ENCODE results near the gene NAGLU.
"Not testable (repeated sequence)": the region's sequence is repeated elsewhere in the genome, so short reads cannot be mapped to it uniquely, and the experiment has no call there.

NAGLU gene

GRCh38 chr17:42535155-42536047 is 640 bp upstream of the NAGLU start:
- 45% methylated on average over 25 of the region's 26 CpGs for WGBS (ENCODE audit: insufficient coverage)
- Histone ChIP-seq H3K4me1 (ENCODE audit: control extremely low read depth in 1 of 4, control insufficient read depth in 4 of 4, insufficient read depth in 4 of 4, low read length in 3 of 4) (peaks cover 2 to 44% (median 36%) of the 10 kb centered on the region in 4 experiments), H3K4me3 (ENCODE audit: control insufficient read depth in 1 of 7, extremely low read depth in 1 of 7, insufficient read depth in 4 of 7, low read depth in 2 of 7, low read length in 6 of 7) (peak overlapping the region; percentile 70 to 81 (median 72)), H3K27ac (ENCODE audit: insufficient read depth in 1 of 2, low read depth in 1 of 2, low read length in 2 of 2, poor library complexity in 1 of 2, severe bottlenecking in 2 of 2) (peak overlapping the region; percentile 34 to 73), H3K9me3 (ENCODE audit: control extremely low read depth in 1 of 5, control insufficient read depth in 4 of 5, insufficient read depth in 2 of 5, low read depth in 1 of 5, low read length in 4 of 5) (no peaks in the 10 kb centered on the region), H3K27me3 (replicated peaks in 2 of 5; ENCODE audit: control insufficient read depth in 4 of 5, insufficient read depth in 5 of 5, low read length in 4 of 5) (no peaks in the 10 kb centered on the region), H3K36me3 (ENCODE audit: control insufficient read depth in 4 of 4, insufficient read depth in 4 of 4, low read length in 3 of 4) (peaks cover 0 to 20% (median 11%) of the 10 kb centered on the region in 4 experiments)
- DNase-seq = peak in 1 of 3 donors; percentile 50
- CTCF ChIA-PET = interaction anchor here (1.1 to 3.1 kb wide), 4 partner anchors 13 to 214 kb away, joined by 3 to 11 read pairs (median 5); no protein-coding TSS in a partner anchor
- POLR2A ChIA-PET = interaction anchor here (0.8 to 1.4 kb wide), 3 partner anchors 8 to 42 kb away, joined by 3 to 4 read pairs (median 4); partner anchors contain the start of gene PSMC3IP

DNA sequence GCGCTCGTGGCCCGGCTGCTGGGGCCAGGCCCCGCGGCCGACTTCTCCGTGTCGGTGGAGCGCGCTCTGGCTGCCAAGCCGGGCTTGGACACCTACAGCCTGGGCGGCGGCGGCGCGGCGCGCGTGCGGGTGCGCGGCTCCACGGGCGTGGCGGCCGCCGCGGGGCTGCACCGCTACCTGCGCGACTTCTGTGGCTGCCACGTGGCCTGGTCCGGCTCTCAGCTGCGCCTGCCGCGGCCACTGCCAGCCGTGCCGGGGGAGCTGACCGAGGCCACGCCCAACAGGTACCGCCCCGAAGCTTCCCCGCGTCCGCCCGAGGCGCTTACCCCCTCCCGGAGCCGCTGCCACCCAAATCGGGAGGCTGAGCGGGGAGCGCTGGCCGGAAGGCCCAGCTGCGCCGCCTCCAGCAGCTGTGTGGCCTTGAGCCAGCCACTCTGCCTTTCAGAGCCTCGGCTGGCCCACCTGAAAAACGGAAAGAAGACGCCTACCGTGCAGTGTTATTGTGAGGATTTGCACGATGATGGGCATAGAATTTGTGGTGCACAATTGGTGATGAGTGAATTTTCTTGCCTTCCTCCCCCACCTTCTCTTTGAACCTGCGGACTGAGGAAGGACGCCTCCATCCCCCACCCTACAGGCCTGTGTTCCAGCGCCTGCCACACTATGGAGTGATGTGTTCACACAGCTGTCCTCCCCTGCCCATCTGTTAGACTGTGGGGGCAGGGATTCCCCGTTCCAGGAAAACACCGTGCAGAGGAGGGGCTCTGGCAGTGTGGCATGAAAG is 523 bp downstream of the NAGLU start:
- ChIA-PET POLR2A (interaction anchor here (0.9 to 1.4 kb wide), 3 partner anchors 9 to 216 kb away, joined by 4 read pairs; partner anchors contain the start of gene PSMC3IP), CTCF (interaction anchor here (1.2 to 3.1 kb wide), 3 partner anchors 12 to 134 kb away, joined by 3 to 11 read pairs (median 3); no protein-coding TSS in a partner anchor)
- Histone ChIP-seq H3K9me3 (ENCODE audit: control extremely low read depth in 1 of 5, control insufficient read depth in 4 of 5, insufficient read depth in 2 of 5, low read depth in 1 of 5, low read length in 4 of 5) (no peaks in the 10 kb centered on the region), H3K27me3 (replicated peaks in 2 of 5; ENCODE audit: control insufficient read depth in 4 of 5, insufficient read depth in 5 of 5, low read length in 4 of 5) (no peaks in the 10 kb centered on the region), H3K27ac (ENCODE audit: insufficient read depth in 1 of 2, low read depth in 1 of 2, low read length in 2 of 2, poor library complexity in 1 of 2, severe bottlenecking in 2 of 2) (peak overlapping the region in 1 of 2 experiments; percentile 70), H3K4me3 (ENCODE audit: control insufficient read depth in 1 of 7, extremely low read depth in 1 of 7, insufficient read depth in 4 of 7, low read depth in 2 of 7, low read length in 6 of 7) (peak overlapping the region; percentile 70 to 81 (median 72)), H3K36me3 (ENCODE audit: control insufficient read depth in 4 of 4, insufficient read depth in 4 of 4, low read length in 3 of 4) (peaks cover 0 to 31% (median 19%) of the 10 kb centered on the region in 4 experiments), H3K4me1 (ENCODE audit: control extremely low read depth in 1 of 4, control insufficient read depth in 4 of 4, insufficient read depth in 4 of 4, low read length in 3 of 4) (peaks cover 2 to 33% (median 25%) of the 10 kb centered on the region in 4 experiments)
- 0% methylated on average over 56 of the region's 65 CpGs for WGBS (ENCODE audit: insufficient coverage)
- peak in 2 of 3 donors; percentile 54 to 60 for DNase-seq

DNA sequence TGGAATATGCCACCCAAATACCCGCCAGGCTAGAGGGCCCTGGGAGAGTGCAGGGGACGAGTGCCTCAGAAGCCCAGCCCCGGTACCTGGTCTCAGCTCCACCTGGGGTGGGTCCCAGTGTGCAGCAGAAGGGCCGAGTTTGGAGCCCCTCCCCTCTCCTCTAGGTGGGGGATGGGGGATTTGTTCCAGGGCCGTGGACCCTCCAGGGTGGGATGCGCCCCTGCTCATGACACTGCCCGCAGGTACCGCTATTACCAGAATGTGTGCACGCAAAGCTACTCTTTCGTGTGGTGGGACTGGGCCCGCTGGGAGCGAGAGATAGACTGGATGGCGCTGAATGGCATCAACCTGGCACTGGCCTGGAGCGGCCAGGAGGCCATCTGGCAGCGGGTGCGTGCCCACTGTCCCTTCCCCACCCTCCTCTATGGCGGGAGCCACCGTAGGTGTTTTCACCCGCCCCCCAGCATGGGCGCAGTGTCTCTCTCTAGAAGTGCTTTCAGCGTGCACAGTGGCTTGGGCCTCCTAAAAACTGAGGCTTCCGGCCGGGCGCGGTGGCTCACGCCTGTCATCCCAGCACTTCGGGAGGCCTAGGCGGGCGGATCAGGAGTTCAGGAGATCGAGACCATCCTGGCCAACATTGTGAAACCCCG is 1.2 kb downstream of the NAGLU start:
- Histone ChIP-seq H3K4me3 (ENCODE audit: control insufficient read depth in 1 of 7, extremely low read depth in 1 of 7, insufficient read depth in 4 of 7, low read depth in 2 of 7, low read length in 6 of 7) (peak overlapping the region; percentile 70 to 81 (median 72)), H3K36me3 (ENCODE audit: control insufficient read depth in 4 of 4, insufficient read depth in 4 of 4, low read length in 3 of 4) (peaks cover 0 to 34% (median 24%) of the 10 kb centered on the region in 4 experiments), H3K27ac (ENCODE audit: insufficient read depth in 1 of 2, low read depth in 1 of 2, low read length in 2 of 2, poor library complexity in 1 of 2, severe bottlenecking in 2 of 2) (peak overlapping the region in 1 of 2 experiments; percentile 70), H3K9me3 (ENCODE audit: control extremely low read depth in 1 of 5, control insufficient read depth in 4 of 5, insufficient read depth in 2 of 5, low read depth in 1 of 5, low read length in 4 of 5) (no peaks in the 10 kb centered on the region), H3K27me3 (replicated peaks in 2 of 5; ENCODE audit: control insufficient read depth in 4 of 5, insufficient read depth in 5 of 5, low read length in 4 of 5) (no peaks in the 10 kb centered on the region), H3K4me1 (ENCODE audit: control extremely low read depth in 1 of 4, control insufficient read depth in 4 of 4, insufficient read depth in 4 of 4, low read length in 3 of 4) (peaks cover 0 to 27% (median 20%) of the 10 kb centered on the region in 4 experiments)
- CTCF ChIA-PET = interaction anchor here (3.1 kb wide), 1 partner anchor 11 kb away, joined by 11 read pairs; no protein-coding TSS in a partner anchor
- no peak for DNase-seq
- POLR2A ChIA-PET = interaction anchor here (0.6 kb wide), 1 partner anchor 22 kb away, joined by 3 read pairs; no protein-coding TSS in a partner anchor
- WGBS (ENCODE audit: insufficient coverage) = 95% methylated on average over 28 of the region's 31 CpGs

DNA sequence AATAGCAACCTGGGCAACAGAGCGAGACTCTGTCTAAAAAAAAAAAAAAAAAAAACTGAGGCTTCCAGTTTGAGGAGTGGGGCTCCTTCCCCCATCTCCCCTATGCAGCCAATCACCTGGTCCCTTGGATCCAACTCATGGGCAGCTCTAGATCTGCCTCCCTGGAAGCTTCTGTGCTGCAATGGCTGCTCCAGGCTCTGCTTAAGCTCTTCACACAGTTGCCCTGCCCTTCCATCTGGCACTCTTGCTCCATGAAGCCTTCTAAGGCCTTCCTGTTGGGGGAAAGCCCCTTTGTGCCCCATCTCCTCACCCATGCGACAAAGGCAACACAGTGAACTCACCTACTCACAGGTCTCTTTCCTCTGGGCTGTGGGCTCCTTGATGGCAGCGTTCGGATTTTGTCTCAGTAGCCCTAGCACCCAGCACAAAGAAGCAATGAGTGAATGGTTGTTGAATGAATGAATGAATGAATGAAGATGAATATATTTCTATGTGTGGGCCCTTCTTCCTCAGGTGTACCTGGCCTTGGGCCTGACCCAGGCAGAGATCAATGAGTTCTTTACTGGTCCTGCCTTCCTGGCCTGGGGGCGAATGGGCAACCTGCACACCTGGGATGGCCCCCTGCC is 1.9 kb downstream of the NAGLU start:
- WGBS (ENCODE audit: insufficient coverage) = no CpG with 5 or more reads among the region's 5 CpGs
- ChIA-PET POLR2A (interaction anchor here (0.6 kb wide), 2 partner anchors 21 to 78 kb away, joined by 3 read pairs; no protein-coding TSS in a partner anchor), CTCF (interaction anchor here (1.3 to 3.1 kb wide), 3 partner anchors 11 to 344 kb away, joined by 3 to 11 read pairs (median 4); partner anchors contain the start of gene GHDC)
- DNase-seq = no peak
- Histone ChIP-seq H3K4me3 (ENCODE audit: control insufficient read depth in 1 of 7, extremely low read depth in 1 of 7, insufficient read depth in 4 of 7, low read depth in 2 of 7, low read length in 6 of 7) (no peak overlapping the region), H3K27me3 (replicated peaks in 2 of 5; ENCODE audit: control insufficient read depth in 4 of 5, insufficient read depth in 5 of 5, low read length in 4 of 5) (no peaks in the 10 kb centered on the region), H3K4me1 (ENCODE audit: control extremely low read depth in 1 of 4, control insufficient read depth in 4 of 4, insufficient read depth in 4 of 4, low read length in 3 of 4) (peaks cover 0 to 27% (median 20%) of the 10 kb centered on the region in 4 experiments), H3K27ac (ENCODE audit: insufficient read depth in 1 of 2, low read depth in 1 of 2, low read length in 2 of 2, poor library complexity in 1 of 2, severe bottlenecking in 2 of 2) (no peak overlapping the region), H3K9me3 (ENCODE audit: control extremely low read depth in 1 of 5, control insufficient read depth in 4 of 5, insufficient read depth in 2 of 5, low read depth in 1 of 5, low read length in 4 of 5) (no peaks in the 10 kb centered on the region), H3K36me3 (ENCODE audit: control insufficient read depth in 4 of 4, insufficient read depth in 4 of 4, low read length in 3 of 4) (peaks cover 0 to 41% (median 29%) of the 10 kb centered on the region in 4 experiments)

DNA sequence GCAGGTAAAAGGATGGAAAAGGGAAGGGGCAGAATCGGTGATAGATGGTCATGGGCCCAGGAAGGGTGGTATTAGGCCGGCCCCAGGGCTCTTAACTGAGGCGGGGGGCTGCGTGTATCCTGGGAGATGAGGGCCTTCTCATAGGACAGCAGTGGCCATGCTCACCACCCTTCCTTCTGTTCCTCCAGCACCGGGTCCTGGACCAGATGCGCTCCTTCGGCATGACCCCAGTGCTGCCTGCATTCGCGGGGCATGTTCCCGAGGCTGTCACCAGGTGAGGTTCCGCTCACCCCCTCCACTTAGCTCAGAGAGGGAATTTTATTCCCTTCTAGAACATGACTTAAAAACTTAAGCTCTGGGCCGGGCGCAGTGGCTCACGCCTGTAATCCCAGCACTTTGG is 2.4 kb downstream of the NAGLU start:
- Histone ChIP-seq H3K27me3 (replicated peaks in 2 of 5; ENCODE audit: control insufficient read depth in 4 of 5, insufficient read depth in 5 of 5, low read length in 4 of 5) (no peaks in the 10 kb centered on the region), H3K36me3 (ENCODE audit: control insufficient read depth in 4 of 4, insufficient read depth in 4 of 4, low read length in 3 of 4) (peaks cover 0 to 46% (median 34%) of the 10 kb centered on the region in 4 experiments), H3K4me1 (ENCODE audit: control extremely low read depth in 1 of 4, control insufficient read depth in 4 of 4, insufficient read depth in 4 of 4, low read length in 3 of 4) (peaks cover 0 to 27% (median 20%) of the 10 kb centered on the region in 4 experiments), H3K27ac (ENCODE audit: insufficient read depth in 1 of 2, low read depth in 1 of 2, low read length in 2 of 2, poor library complexity in 1 of 2, severe bottlenecking in 2 of 2) (no peak overlapping the region), H3K4me3 (ENCODE audit: control insufficient read depth in 1 of 7, extremely low read depth in 1 of 7, insufficient read depth in 4 of 7, low read depth in 2 of 7, low read length in 6 of 7) (no peak overlapping the region), H3K9me3 (ENCODE audit: control extremely low read depth in 1 of 5, control insufficient read depth in 4 of 5, insufficient read depth in 2 of 5, low read depth in 1 of 5, low read length in 4 of 5) (no peaks in the 10 kb centered on the region)
- CTCF ChIA-PET = interaction anchor here (1.3 to 3.1 kb wide), 3 partner anchors 10 to 344 kb away, joined by 3 to 11 read pairs (median 4); partner anchors contain the start of gene GHDC
- 97% methylated on average over 8 of the region's 14 CpGs for WGBS (ENCODE audit: insufficient coverage)
- no peak for DNase-seq
- POLR2A ChIA-PET = interaction anchor here (0.6 kb wide), 1 partner anchor 79 kb away, joined by 3 read pairs; no protein-coding TSS in a partner anchor

DNA sequence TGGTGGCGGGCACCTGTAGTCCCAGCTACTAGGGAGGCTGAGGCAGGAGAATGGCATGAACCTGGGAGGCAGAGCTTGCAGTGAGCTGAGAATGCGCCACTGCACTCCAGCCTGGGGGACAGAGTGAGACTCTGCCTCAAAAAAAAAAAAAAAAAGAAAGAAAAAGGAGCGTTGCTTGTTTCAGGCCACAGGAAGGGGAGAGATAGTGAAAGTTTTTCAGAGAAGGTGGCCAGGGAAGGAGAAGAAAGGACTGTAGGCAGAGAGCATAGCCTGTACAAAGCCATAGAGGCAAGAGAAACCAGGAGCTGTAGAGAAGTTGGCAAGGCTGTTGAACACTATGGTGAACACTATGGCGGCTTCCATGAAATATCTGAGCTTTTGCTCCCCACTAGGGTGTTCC is 4.5 kb downstream of the NAGLU start:
- ChIA-PET CTCF (interaction anchor here (1.2 to 1.5 kb wide), 2 partner anchors 13 to 27 kb away, joined by 3 to 4 read pairs; no protein-coding TSS in a partner anchor), POLR2A (interaction anchor here (0.6 kb wide), 1 partner anchor 35 kb away, joined by 4 read pairs; no protein-coding TSS in a partner anchor)
- H3K4me1 ChIP-seq (ENCODE audit: control extremely low read depth in 1 of 4, control insufficient read depth in 4 of 4, insufficient read depth in 4 of 4, low read length in 3 of 4) = peaks cover 0 to 20% (median 14%) of the 10 kb centered on the region in 4 experiments
- not testable (repeated sequence) for H3K27me3 ChIP-seq (replicated peaks in 2 of 5; ENCODE audit: control insufficient read depth in 4 of 5, insufficient read depth in 5 of 5, low read length in 4 of 5); H3K9me3 ChIP-seq (ENCODE audit: control extremely low read depth in 1 of 5, control insufficient read depth in 4 of 5, insufficient read depth in 2 of 5, low read depth in 1 of 5, low read length in 4 of 5); DNase-seq; H3K4me3 ChIP-seq (ENCODE audit: control insufficient read depth in 1 of 7, extremely low read depth in 1 of 7, insufficient read depth in 4 of 7, low read depth in 2 of 7, low read length in 6 of 7); H3K27ac ChIP-seq (ENCODE audit: insufficient read depth in 1 of 2, low read depth in 1 of 2, low read length in 2 of 2, poor library complexity in 1 of 2, severe bottlenecking in 2 of 2)
- WGBS (ENCODE audit: insufficient coverage) = 94% methylated on average over 3 of the region's 4 CpGs
- H3K36me3 ChIP-seq (ENCODE audit: control insufficient read depth in 4 of 4, insufficient read depth in 4 of 4, low read length in 3 of 4) = peaks cover 0 to 59% (median 41%) of the 10 kb centered on the region in 4 experiments

Data from common myeloid progenitor, CD34-positive (primary cell).